Hepatocyte (in vitro differentiated cells): ENCODE results near the gene SARDH. TPM values are rescaled to one million over a fixed set of nuclear protein-coding genes. Genes with fewer than 3 reads are reported as not detected.

ENCODE experiments used
- DNase-seq: peaks from one replicate; pipeline ENCODE4 v3.0.0-alpha.2; 2016; ENCODE audit warnings: low spot score
- H2AFZ ChIP-seq: fragments of 200-600 bp; sonication (generic); 2 replicates; pipeline ENCODE4 v1.6.0; 2016; ENCODE audit warnings: antibody characterized with exemption, mild to moderate bottlenecking
- H3K27ac ChIP-seq: fragments of 200-600 bp; sonication (generic); 2 replicates; pipeline ENCODE4 v1.5.1; 2016; ENCODE audit warnings: mild to moderate bottlenecking
- H3K27me3 ChIP-seq: fragments of 200-600 bp; sonication (generic); 2 replicates; pipeline ENCODE4 v1.6.1; 2016
- H3K36me3 ChIP-seq: fragments of 200-600 bp; sonication (generic); replicated peaks from 2 replicates; pipeline ENCODE4 v1.5.1; 2016; ENCODE audit warnings: low read depth; ENCODE audit not compliant: insufficient read depth
- H3K4me1 ChIP-seq: fragments of 200-600 bp; sonication (generic); 2 replicates; pipeline ENCODE4 v1.5.1; 2016; ENCODE audit warnings: mild to moderate bottlenecking, moderate library complexity; ENCODE audit not compliant: insufficient read depth
- H3K4me2 ChIP-seq: fragments of 200-600 bp; sonication (generic); 2 replicates; pipeline ENCODE4 v1.6.0; 2016
- H3K4me3 ChIP-seq: fragments of 200-600 bp; sonication (generic); 2 replicates; pipeline ENCODE4 v1.5.1; 2016; ENCODE audit warnings: mild to moderate bottlenecking
- H3K79me2 ChIP-seq: fragments of 200-600 bp; sonication (generic); 2 replicates; pipeline ENCODE4 v1.6.0; 2017; ENCODE audit warnings: mild to moderate bottlenecking
- H3K9me2 ChIP-seq: fragments of 200-600 bp; sonication (generic); replicated peaks from 2 replicates; pipeline ENCODE4 v1.6.0; 2017; ENCODE audit warnings: mild to moderate bottlenecking; ENCODE audit not compliant: insufficient read depth
- H3K9me3 ChIP-seq: fragments of 200-600 bp; sonication (generic); 2 replicates; pipeline ENCODE4 v1.5.1; 2016; ENCODE audit warnings: low read depth, mild to moderate bottlenecking
- H4K20me1 ChIP-seq: fragments of 200-600 bp; sonication (generic); 2 replicates; pipeline ENCODE4 v1.6.0; 2016; ENCODE audit warnings: mild to moderate bottlenecking; ENCODE audit not compliant: insufficient read depth, poor library complexity, severe bottlenecking
- CTCF ChIP-seq: fragments of 200-600 bp; sonication (generic); IDR thresholded peaks from 2 replicates; pipeline ENCODE4 v1.5.1; 2016; ENCODE audit warnings: antibody characterized with exemption, mild to moderate bottlenecking; ENCODE audit not compliant: poor library complexity
- EZH2 ChIP-seq: fragments of 200-600 bp; sonication (generic); IDR thresholded peaks from 2 replicates; pipeline ENCODE4 v1.6.1; 2016; ENCODE audit warnings: antibody characterized with exemption, mild to moderate bottlenecking, borderline replicate concordance
- EZH2phosphoT487 ChIP-seq: fragments of 200-600 bp; sonication (generic); IDR thresholded peaks from one replicate; pipeline ENCODE4 v1.6.1; 2018; ENCODE audit warnings: antibody characterized with exemption, mild to moderate bottlenecking, low read depth, moderate library complexity; ENCODE audit not compliant: unreplicated experiment, severe bottlenecking
- WGBS: methylation state at CpG from one replicate; pipeline ENCODE4 v1.1.6; 2016; ENCODE audit warnings: low lambda C conversion rate; ENCODE audit errors: missing lambda C conversion rate; 5-methylcytosine and 5-hydroxymethylcytosine counted together
- polyA plus RNA-seq: library from polyadenylated mRNA; unstranded; fragments of >200 nt; fragmentation: Nextera tagmentation; extraction: Ambion mirVana; gene quantifications from 2 replicates; pipeline ENCODE4 v1.2.1, GENCODE V29; 2016
- total RNA-seq: library from RNA; depleted of rRNA; stranded (reverse); fragments of >200 nt; gene quantifications from 2 replicates; pipeline ENCODE4 v1.2.3, GENCODE V29; 2014

The SARDH gene
- total and polyA plus RNA-seq, 2 experiments from 2014 or later: 7.5 to 9.8 TPM

- 90% methylated on average over 28 of the region's 30 CpGs for WGBS
- Histone ChIP-seq H3K4me2 (no peak overlapping the region), H3K27ac (no peak overlapping the region), H3K9me2 (no peaks in the 10 kb centered on the region), H3K27me3 (no peaks in the 10 kb centered on the region), H3K79me2 (no peaks in the 10 kb centered on the region), H3K36me3 (no peaks in the 10 kb centered on the region), H3K4me1 (peaks cover 17% of the 10 kb centered on the region), H3K9me3 (no peaks in the 10 kb centered on the region), H3K4me3 (no peak overlapping the region), H2AFZ (no peak overlapping the region), H4K20me1 (no peaks in the 10 kb centered on the region)
- DNase-seq: no peak
- TF ChIP-seq EZH2 (no peak), CTCF (no peak), EZH2phosphoT487 (no peak)
These were observed 29.7 kb downstream of the SARDH start for GRCh38 chr9:133708246-133709014.

- H3K27me3 ChIP-seq: no peaks in the 10 kb centered on the region
- 93% methylated on average over 10 of the region's 15 CpGs for WGBS
- no peak for DNase-seq
- H4K20me1 ChIP-seq: no peaks in the 10 kb centered on the region
- H3K36me3 ChIP-seq: no peaks in the 10 kb centered on the region
- H3K4me1 ChIP-seq: peaks cover 20% of the 10 kb centered on the region
- no peaks in the 10 kb centered on the region for H3K9me3 ChIP-seq
- H2AFZ ChIP-seq: no peak overlapping the region
- no peak overlapping the region for H3K4me2 ChIP-seq
- no peak overlapping the region for H3K4me3 ChIP-seq
- no peaks in the 10 kb centered on the region for H3K79me2 ChIP-seq
- H3K27ac ChIP-seq: no peak overlapping the region
- no peaks in the 10 kb centered on the region for H3K9me2 ChIP-seq
- no peak for TF ChIP-seq CTCF
- no peak for TF ChIP-seq EZH2
- TF ChIP-seq EZH2phosphoT487: no peak
These were observed 30.3 kb downstream of the SARDH start for GRCh38 chr9:133707763-133708245.

GRCh38 chr9:133707065-133707762, 30.9 kb downstream of the SARDH start:
- H3K27ac ChIP-seq: no peak overlapping the region
- TF ChIP-seq CTCF: no peak
- no peak for TF ChIP-seq EZH2
- no peak for TF ChIP-seq EZH2phosphoT487
- no peaks in the 10 kb centered on the region for H4K20me1 ChIP-seq
- no peaks in the 10 kb centered on the region for H3K27me3 ChIP-seq
- DNase-seq: no peak
- no peaks in the 10 kb centered on the region for H3K9me3 ChIP-seq
- H3K79me2 ChIP-seq: no peaks in the 10 kb centered on the region
- H3K4me3 ChIP-seq: no peak overlapping the region
- WGBS: 74% methylated on average over 17 of the region's 17 CpGs
- H3K4me2 ChIP-seq: no peak overlapping the region
- no peak overlapping the region for H2AFZ ChIP-seq
- H3K4me1 ChIP-seq: peaks cover 26% of the 10 kb centered on the region
- no peaks in the 10 kb centered on the region for H3K36me3 ChIP-seq
- H3K9me2 ChIP-seq: no peaks in the 10 kb centered on the region
